ENCODE measurements around the gene USP17L30.
"Not testable (repeated sequence)": the region's sequence is repeated elsewhere in the genome, so short reads cannot be mapped to it uniquely, and the experiment has no call there.

USP17L30 gene

GRCh38 chr4:9362829-9363228, at the start of gene USP17L30:
Gene USP17L30, plus strand, starts transcription at chr4:9363129. Its CDS starts 0 bp downstream, at chr4:9363129.
- DNase-seq (ENCODE audit: low spot score) = not testable (repeated sequence)

- DNase-seq (ENCODE audit: low spot score) = not testable (repeated sequence)
Observed at GRCh38 chr4:9324191-9324590, 38.7 kb upstream of the USP17L30 start.

DNA sequence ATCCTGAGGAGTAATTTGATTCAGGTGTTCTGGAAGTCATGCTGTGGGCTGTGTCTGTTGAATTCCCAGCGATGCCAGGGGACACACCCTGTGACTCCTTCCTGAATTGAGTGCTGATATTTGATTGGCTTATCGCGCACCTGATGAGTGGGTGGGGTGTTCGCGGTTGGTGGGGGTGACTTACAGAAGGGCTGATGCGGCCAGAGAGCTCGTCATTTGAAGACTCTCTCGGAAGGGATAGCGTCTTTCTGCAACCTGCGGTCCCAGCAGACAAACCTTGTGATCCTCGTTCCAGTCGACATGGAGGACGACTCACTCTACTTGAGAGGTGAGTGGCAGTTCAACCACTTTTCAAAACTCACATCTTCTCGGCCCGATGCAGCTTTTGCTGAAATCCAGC, 38.1 kb upstream of the USP17L30 start, which contains the start of gene USP17L24:
USP17L24 (plus strand) TSS at position 301 of the 400 bp plus-strand sequence; CDS start at position 301, 0 bp downstream.
- not testable (repeated sequence) for DNase-seq (ENCODE audit: low spot score)

DNA sequence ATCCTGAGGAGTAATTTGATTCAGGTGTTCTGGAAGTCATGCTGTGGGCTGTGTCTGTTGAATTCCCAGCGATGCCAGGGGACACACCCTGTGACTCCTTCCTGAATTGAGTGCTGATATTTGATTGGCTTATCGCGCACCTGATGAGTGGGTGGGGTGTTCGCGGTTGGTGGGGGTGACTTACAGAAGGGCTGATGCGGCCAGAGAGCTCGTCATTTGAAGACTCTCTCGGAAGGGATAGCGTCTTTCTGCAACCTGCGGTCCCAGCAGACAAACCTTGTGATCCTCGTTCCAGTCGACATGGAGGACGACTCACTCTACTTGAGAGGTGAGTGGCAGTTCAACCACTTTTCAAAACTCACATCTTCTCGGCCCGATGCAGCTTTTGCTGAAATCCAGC, 33.3 kb upstream of the USP17L30 start, which contains the start of gene USP17L25:
USP17L25 (plus strand) TSS at position 301 of the 400 bp plus-strand sequence; CDS start at position 301, 0 bp downstream.
- DNase-seq (ENCODE audit: low spot score) = not testable (repeated sequence)

GRCh38 chr4:9334358-9334757, 28.6 kb upstream of the USP17L30 start, which contains the start of gene USP17L26:
Gene USP17L26, plus strand, starts transcription at chr4:9334658. Its CDS starts 0 bp downstream, at chr4:9334658.
- DNase-seq (ENCODE audit: low spot score) = not testable (repeated sequence)

GRCh38 chr4:9339103-9339502, 23.8 kb upstream of the USP17L30 start, which contains the start of gene USP17L5:
Gene USP17L5, plus strand, starts transcription at chr4:9339403. Its CDS starts 0 bp downstream, at chr4:9339403.
- DNase-seq (ENCODE audit: low spot score) = not testable (repeated sequence)

DNA sequence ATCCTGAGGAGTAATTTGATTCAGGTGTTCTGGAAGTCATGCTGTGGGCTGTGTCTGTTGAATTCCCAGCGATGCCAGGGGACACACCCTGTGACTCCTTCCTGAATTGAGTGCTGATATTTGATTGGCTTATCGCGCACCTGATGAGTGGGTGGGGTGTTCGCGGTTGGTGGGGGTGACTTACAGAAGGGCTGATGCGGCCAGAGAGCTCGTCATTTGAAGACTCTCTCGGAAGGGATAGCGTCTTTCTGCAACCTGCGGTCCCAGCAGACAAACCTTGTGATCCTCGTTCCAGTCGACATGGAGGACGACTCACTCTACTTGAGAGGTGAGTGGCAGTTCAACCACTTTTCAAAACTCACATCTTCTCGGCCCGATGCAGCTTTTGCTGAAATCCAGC, 19.1 kb upstream of the USP17L30 start, which contains the start of gene USP17L27:
USP17L27 (plus strand) TSS at position 301 of the 400 bp plus-strand sequence; CDS start at position 301, 0 bp downstream.
- DNase-seq (ENCODE audit: low spot score) = not testable (repeated sequence)

DNA sequence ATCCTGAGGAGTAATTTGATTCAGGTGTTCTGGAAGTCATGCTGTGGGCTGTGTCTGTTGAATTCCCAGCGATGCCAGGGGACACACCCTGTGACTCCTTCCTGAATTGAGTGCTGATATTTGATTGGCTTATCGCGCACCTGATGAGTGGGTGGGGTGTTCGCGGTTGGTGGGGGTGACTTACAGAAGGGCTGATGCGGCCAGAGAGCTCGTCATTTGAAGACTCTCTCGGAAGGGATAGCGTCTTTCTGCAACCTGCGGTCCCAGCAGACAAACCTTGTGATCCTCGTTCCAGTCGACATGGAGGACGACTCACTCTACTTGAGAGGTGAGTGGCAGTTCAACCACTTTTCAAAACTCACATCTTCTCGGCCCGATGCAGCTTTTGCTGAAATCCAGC, 14.3 kb upstream of the USP17L30 start, which contains the start of gene USP17L28:
USP17L28 (plus strand) TSS at position 301 of the 400 bp plus-strand sequence; CDS start at position 301, 0 bp downstream.
- not testable (repeated sequence) for DNase-seq (ENCODE audit: low spot score)

DNA sequence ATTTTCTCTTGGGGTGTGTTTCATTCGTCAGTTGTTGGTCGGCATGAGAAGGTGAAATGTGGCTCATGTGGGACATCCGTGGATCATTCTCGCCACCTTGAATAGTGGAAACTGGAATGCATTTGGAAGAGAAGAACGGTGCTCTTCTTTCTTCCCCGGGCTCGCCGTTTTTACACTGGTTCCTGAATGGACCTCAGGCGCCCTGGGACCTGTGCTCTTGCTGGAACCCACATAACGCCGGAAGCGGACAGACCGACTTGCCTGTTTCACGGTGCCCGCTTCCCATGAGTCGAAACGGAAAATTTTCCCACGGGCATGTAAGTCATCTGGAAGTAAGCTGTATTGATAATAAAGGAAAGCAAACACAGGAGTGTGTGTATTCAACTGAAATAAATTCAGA, 12.1 kb upstream of the USP17L30 start:
- not testable (repeated sequence) for DNase-seq (ENCODE audit: low spot score)

GRCh38 chr4:9353338-9353737, 9.6 kb upstream of the USP17L30 start, which contains the start of gene USP17L29:
Gene USP17L29, plus strand, starts transcription at chr4:9353638. Its CDS starts 0 bp downstream, at chr4:9353638.
- DNase-seq (ENCODE audit: low spot score) = not testable (repeated sequence)

- not testable (repeated sequence) for DNase-seq (ENCODE audit: low spot score)
Observed at GRCh38 chr4:9379881-9380280, 17.0 kb downstream of the USP17L30 start.

GRCh38 chr4:9381012-9381534, 18.1 kb downstream of the USP17L30 start:
- peak; percentile 2 for DNase-seq (ENCODE audit: low spot score)

- no peak for DNase-seq (ENCODE audit: low spot score)
Observed at GRCh38 chr4:9384126-9384525, 21.2 kb downstream of the USP17L30 start.

DNA sequence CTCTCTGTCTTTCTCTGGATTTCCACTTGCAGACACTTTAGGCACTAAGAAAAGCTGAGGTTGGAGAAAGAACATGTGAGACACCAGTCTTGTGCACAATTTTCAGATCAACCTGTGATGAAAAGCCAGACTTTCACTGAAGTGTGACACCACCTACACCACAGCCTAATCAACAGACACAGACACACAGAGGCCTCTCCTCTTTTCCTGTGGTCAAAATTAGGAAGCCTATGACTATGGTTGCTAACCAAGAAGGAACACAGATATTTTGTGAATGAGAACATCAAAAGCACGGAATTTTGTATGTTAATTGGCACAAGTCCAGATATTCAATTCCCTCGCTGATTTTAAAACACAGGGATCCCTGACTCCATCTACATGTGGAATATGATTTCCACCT, 26.1 kb downstream of the USP17L30 start:
- not testable (repeated sequence) for DNase-seq (ENCODE audit: low spot score)

- not testable (repeated sequence) for DNase-seq (ENCODE audit: low spot score)
Observed at GRCh38 chr4:9405774-9406173, 42.8 kb downstream of the USP17L30 start.

GRCh38 chr4:9406491-9406890, 43.6 kb downstream of the USP17L30 start:
- DNase-seq (ENCODE audit: low spot score) = not testable (repeated sequence)

- DNase-seq (ENCODE audit: low spot score) = no peak
Observed at GRCh38 chr4:9409793-9410192, 46.9 kb downstream of the USP17L30 start.
